HG03025 (cell line): Measurements from ENCODE around the gene ACTN4.

ENCODE experiments used
- ATAC-seq: cut with Tn5 transposase; IDR thresholded peaks from one replicate; pipeline ENCODE4 v1.9.1; 2021; ENCODE audit warnings: mild to moderate bottlenecking, moderate library complexity; ENCODE audit not compliant: unreplicated experiment, low FRiP score

ACTN4 gene

GRCh38 chr19:38706792-38707511 is 59.5 kb downstream of the ACTN4 start:
- ATAC-seq, result no peak

GRCh38 chr19:38707512-38708114 is 60.2 kb downstream of the ACTN4 start:
- ATAC-seq, result no peak

- no peak for ATAC-seq
Measured at GRCh38 chr19:38708413-38709024, 61.1 kb downstream of the ACTN4 start.

- no peak for ATAC-seq
Measured at GRCh38 chr19:38709119-38709518, 61.7 kb downstream of the ACTN4 start.

GRCh38 chr19:38709671-38710415 is 62.4 kb downstream of the ACTN4 start:
- no peak for ATAC-seq

GRCh38 chr19:38710416-38710702 is 62.9 kb downstream of the ACTN4 start:
- ATAC-seq, result no peak

GRCh38 chr19:38710928-38711725 is 63.7 kb downstream of the ACTN4 start:
- ATAC-seq, result no peak

GRCh38 chr19:38711726-38712153 is 64.3 kb downstream of the ACTN4 start:
- no peak for ATAC-seq

GRCh38 chr19:38712161-38712748 is 64.8 kb downstream of the ACTN4 start:
- no peak for ATAC-seq

- no peak for ATAC-seq
Measured at GRCh38 chr19:38713227-38713649, 65.8 kb downstream of the ACTN4 start.

GRCh38 chr19:38713865-38714264 is 66.4 kb downstream of the ACTN4 start:
- ATAC-seq, result no peak

- no peak for ATAC-seq
Measured at GRCh38 chr19:38714354-38714778, 66.9 kb downstream of the ACTN4 start.

- ATAC-seq, result no peak
Measured at GRCh38 chr19:38715555-38715954, 68.1 kb downstream of the ACTN4 start.

GRCh38 chr19:38717051-38717450 is 69.6 kb downstream of the ACTN4 start:
- ATAC-seq, result no peak

- no peak for ATAC-seq
Measured at GRCh38 chr19:38717855-38718254, 70.4 kb downstream of the ACTN4 start.

GRCh38 chr19:38718747-38719543 is 71.5 kb downstream of the ACTN4 start:
- ATAC-seq, result no peak

GRCh38 chr19:38719761-38720558 is 72.5 kb downstream of the ACTN4 start:
- ATAC-seq, result no peak

GRCh38 chr19:38720559-38721236 is 73.2 kb downstream of the ACTN4 start:
- no peak for ATAC-seq
